OCI-LY1 (cell line): ENCODE measurements around the gene CLEC10A.

Experiments used
- H2AFZ ChIP-seq: fragments of 200-600 bp; sonication (generic), shearing (Covaris generic); 2 replicates; pipeline ENCODE4 v1.6.0; 2014; ENCODE audit warnings: antibody characterized with exemption, mild to moderate bottlenecking, low read length
- H3F3A ChIP-seq: fragments of 200-600 bp; sonication (generic), shearing (Covaris generic); 2 replicates; pipeline ENCODE4 v1.6.0; 2014; ENCODE audit warnings: mild to moderate bottlenecking, antibody characterized with exemption, low read length, moderate library complexity; ENCODE audit not compliant: insufficient read depth
- H3K27ac ChIP-seq: fragments of 200-600 bp; sonication (generic); 2 replicates; pipeline ENCODE4 v1.5.1; 2014; ENCODE audit warnings: low read length, mixed run types, mild to moderate bottlenecking, low read depth; ENCODE audit not compliant: poor library complexity, severe bottlenecking
- H3K27me3 ChIP-seq: fragments of 200-600 bp; sonication (generic); 2 replicates; pipeline ENCODE4 v1.6.0; 2014; ENCODE audit warnings: antibody characterized with exemption, mild to moderate bottlenecking, low read length, moderate library complexity; ENCODE audit not compliant: insufficient read depth
- H3K36me3 ChIP-seq: fragments of 200-600 bp; sonication (generic); 2 replicates; pipeline ENCODE4 v1.6.1; 2014; ENCODE audit warnings: mild to moderate bottlenecking, antibody characterized with exemption, low read length, moderate library complexity, mixed read lengths; ENCODE audit not compliant: insufficient read depth
- H3K4me1 ChIP-seq: fragments of 200-600 bp; sonication (generic); 2 replicates; pipeline ENCODE4 v1.5.1; 2014; ENCODE audit warnings: mild to moderate bottlenecking, low read length, moderate library complexity; ENCODE audit not compliant: insufficient read depth, severe bottlenecking
- H3K4me2 ChIP-seq: fragments of 200-600 bp; sonication (generic), shearing (Covaris generic); 2 replicates; pipeline ENCODE4 v1.6.1; 2014; ENCODE audit warnings: low read length
- H3K4me3 ChIP-seq: fragments of 200-600 bp; sonication (generic); 2 replicates; pipeline ENCODE4 v1.5.1; 2014; ENCODE audit warnings: low read length, low read depth, mild to moderate bottlenecking, mixed read lengths; ENCODE audit not compliant: poor library complexity, severe bottlenecking
- H3K79me2 ChIP-seq: fragments of 200-600 bp; shearing (Covaris generic); 2 replicates; pipeline ENCODE4 v1.6.1; 2016; ENCODE audit warnings: mixed run types, low read length, mixed read lengths; ENCODE audit not compliant: insufficient read depth
- H3K9ac ChIP-seq: fragments of 200-600 bp; sonication (generic), shearing (Covaris generic); 2 replicates; pipeline ENCODE4 v1.6.1; 2014; ENCODE audit warnings: mild to moderate bottlenecking, low read length, mixed read lengths
- H3K9me2 ChIP-seq: fragments of 200-600 bp; sonication (generic), shearing (Covaris generic); 2 replicates; pipeline ENCODE4 v1.6.1; 2014; ENCODE audit warnings: low read depth, mild to moderate bottlenecking, low read length, mixed read lengths
- H3K9me3 ChIP-seq: fragments of 200-600 bp; shearing (Covaris generic); 2 replicates; pipeline ENCODE4 v1.6.1; 2014; ENCODE audit warnings: low read length, mixed read lengths
- H4K20me1 ChIP-seq: fragments of 200-600 bp; sonication (generic), shearing (Covaris generic); 2 replicates; pipeline ENCODE4 v1.6.0; 2016; ENCODE audit warnings: mild to moderate bottlenecking, low read length; ENCODE audit not compliant: insufficient read depth
- CTCF ChIP-seq: fragments of 200-600 bp; sonication (generic), shearing (Covaris generic); IDR thresholded peaks from 2 replicates; pipeline ENCODE4 v1.5.1; 2017; ENCODE audit warnings: mild to moderate bottlenecking, antibody characterized with exemption, low read length, moderate library complexity, mixed read lengths
- EZH2 ChIP-seq: fragments of 200-600 bp; sonication (generic), shearing (Covaris generic); IDR thresholded peaks from 2 replicates; pipeline ENCODE4 v1.8.0; 2017; ENCODE audit warnings: borderline replicate concordance, mixed run types, mild to moderate bottlenecking, antibody characterized with exemption, low read length, moderate library complexity, mixed read lengths

CLEC10A gene

GRCh38 chr17:7027335-7027734 lies 52.7 kb downstream of the CLEC10A start:
- no peak overlapping the region for H3K27ac ChIP-seq
- no peak overlapping the region for H3K4me2 ChIP-seq
- H3F3A ChIP-seq = no peaks in the 10 kb centered on the region

DNA sequence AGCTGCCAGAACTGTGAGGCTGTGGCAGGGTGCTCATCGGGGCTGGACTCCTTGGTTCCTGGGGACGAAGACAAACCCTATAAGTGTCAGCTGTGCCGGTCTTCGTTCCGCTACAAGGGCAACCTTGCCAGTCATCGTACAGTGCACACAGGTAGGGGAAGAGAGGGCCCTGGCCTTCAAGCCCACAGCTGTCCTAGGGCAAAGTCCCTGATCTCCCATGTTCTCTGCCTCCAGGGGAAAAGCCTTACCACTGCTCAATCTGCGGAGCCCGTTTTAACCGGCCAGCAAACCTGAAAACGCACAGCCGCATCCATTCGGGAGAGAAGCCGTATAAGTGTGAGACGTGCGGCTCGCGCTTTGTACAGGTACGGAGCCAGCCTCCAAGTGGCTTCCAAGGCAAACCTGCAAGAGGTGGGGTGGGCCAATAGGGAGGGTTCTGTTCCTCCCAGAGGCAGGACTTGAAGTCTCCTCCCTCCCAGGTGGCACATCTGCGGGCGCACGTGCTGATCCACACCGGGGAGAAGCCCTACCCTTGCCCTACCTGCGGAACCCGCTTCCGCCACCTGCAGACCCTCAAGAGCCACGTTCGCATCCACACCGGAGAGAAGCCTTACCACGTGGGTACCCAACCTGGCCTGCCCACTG lies 53.5 kb downstream of the CLEC10A start:
- no peak overlapping the region for H3K4me3 ChIP-seq
- no peaks in the 10 kb centered on the region for H3K9me2 ChIP-seq
- no peaks in the 10 kb centered on the region for H3F3A ChIP-seq
- no peaks in the 10 kb centered on the region for H3K79me2 ChIP-seq
- H3K4me1 ChIP-seq = peaks cover 13% of the 10 kb centered on the region
- H3K9me3 ChIP-seq = no peaks in the 10 kb centered on the region
- H2AFZ ChIP-seq = no peak overlapping the region
- H3K27ac ChIP-seq = no peak overlapping the region
- no peaks in the 10 kb centered on the region for H3K36me3 ChIP-seq
- no peaks in the 10 kb centered on the region for H4K20me1 ChIP-seq
- H3K27me3 ChIP-seq = no peaks in the 10 kb centered on the region
- no peak for TF ChIP-seq EZH2
- no peak for TF ChIP-seq CTCF
- H3K4me2 ChIP-seq = no peak overlapping the region
- no peak overlapping the region for H3K9ac ChIP-seq

More at GRCh38 chr17:7027335-7027734, 52.7 kb downstream of the CLEC10A start:
- Histone ChIP-seq H3K9me3 (no peaks in the 10 kb centered on the region), H3K27me3 (no peaks in the 10 kb centered on the region), H3K36me3 (no peaks in the 10 kb centered on the region), H2AFZ (no peak overlapping the region), H3K9me2 (no peaks in the 10 kb centered on the region), H3K4me3 (no peak overlapping the region), H4K20me1 (no peaks in the 10 kb centered on the region), H3K4me1 (peaks cover 6% of the 10 kb centered on the region), H3K9ac (no peak overlapping the region), H3K79me2 (no peaks in the 10 kb centered on the region)
- TF ChIP-seq EZH2 (no peak), CTCF (no peak)

- Histone ChIP-seq H3K4me1 (peaks cover 14% of the 10 kb centered on the region), H3K79me2 (no peaks in the 10 kb centered on the region), H2AFZ (no peak overlapping the region), H4K20me1 (no peaks in the 10 kb centered on the region), H3K4me2 (no peak overlapping the region), H3F3A (no peaks in the 10 kb centered on the region), H3K36me3 (no peaks in the 10 kb centered on the region), H3K27me3 (no peaks in the 10 kb centered on the region), H3K27ac (no peak overlapping the region), H3K9ac (no peak overlapping the region), H3K9me3 (no peaks in the 10 kb centered on the region), H3K4me3 (no peak overlapping the region), H3K9me2 (no peaks in the 10 kb centered on the region)
- TF ChIP-seq EZH2 (no peak), CTCF (no peak)
Measured at GRCh38 chr17:7025245-7025644, 54.8 kb downstream of the CLEC10A start.
